NB4 (cell line): ENCODE measurements around the gene MTREX.

Experiments
- DNase-seq: peaks from one replicate; pipeline ENCODE4 v3.0.0; 2010; ENCODE audit warnings: low read depth
- H3K4me3 ChIP-seq: one replicate; pipeline ENCODE4 v1.5.1; 2011; ENCODE audit warnings: mild to moderate bottlenecking, low read depth, low read length, moderate library complexity
- CTCF ChIP-seq: IDR thresholded peaks from one replicate; pipeline ENCODE4 v1.5.1; 2012; ENCODE audit warnings: low read depth, low read length
- MAX ChIP-seq: IDR thresholded peaks from 2 replicates; pipeline ENCODE4 v1.6.1; 2011; ENCODE audit warnings: low read depth, low read length
- MYC ChIP-seq: IDR thresholded peaks from 2 replicates; pipeline ENCODE4 v1.6.1; 2011; ENCODE audit warnings: low read depth, low read length
- POLR2A ChIP-seq: IDR thresholded peaks from 2 replicates; pipeline ENCODE4 v1.6.1; 2011; ENCODE audit warnings: mild to moderate bottlenecking; ENCODE audit not compliant: insufficient read length; ENCODE audit errors: extremely low read depth

The MTREX gene

DNA sequence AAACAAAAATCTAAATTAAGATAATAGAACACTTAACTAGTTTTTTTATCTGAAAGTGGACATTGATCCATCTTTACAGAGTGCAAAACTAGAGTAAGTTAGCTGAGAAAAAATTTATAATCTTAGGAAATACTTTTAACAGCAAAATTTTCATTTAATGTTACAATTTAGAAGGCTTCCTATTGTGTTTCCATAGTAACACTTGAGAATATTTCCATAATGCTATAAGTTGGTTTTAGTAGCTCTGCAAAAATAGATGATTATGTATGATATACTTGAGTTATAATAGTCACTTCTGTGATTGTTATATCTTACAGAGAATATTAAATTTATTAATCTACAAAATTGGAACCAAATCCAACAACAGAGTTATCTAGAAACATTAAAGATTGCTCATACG, 78.6 kb downstream of the MTREX start:
- no peak for DNase-seq
- TF ChIP-seq MAX (no peak), POLR2A (no peak), MYC (no peak), CTCF (no peak)
- no peak overlapping the region for H3K4me3 ChIP-seq

- TF ChIP-seq CTCF = no peak
- TF ChIP-seq MAX = no peak
- TF ChIP-seq MYC = no peak
- no peak for TF ChIP-seq POLR2A
- H3K4me3 ChIP-seq = no peak overlapping the region
- DNase-seq = no peak
These were observed 80.1 kb downstream of the MTREX start for GRCh38 chr5:55387865-55388264.

DNA sequence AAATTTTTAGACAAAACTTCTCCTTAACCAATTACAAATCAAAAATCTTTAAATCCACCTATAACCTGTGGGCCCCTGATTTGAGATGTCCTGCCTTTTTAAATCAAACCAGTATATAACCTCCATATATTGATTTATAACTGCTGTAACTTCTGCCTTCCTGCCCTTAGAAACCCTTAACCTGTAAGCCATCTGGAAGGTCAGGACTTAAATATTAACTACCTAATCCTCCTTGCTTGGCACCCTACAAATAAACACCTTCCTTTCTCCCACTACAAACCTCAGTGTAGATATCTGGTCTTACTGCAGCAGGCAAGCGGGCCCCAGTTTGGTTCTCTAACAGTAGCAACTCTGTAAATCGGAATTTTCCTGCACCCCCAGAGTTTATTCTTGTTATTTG, 83.9 kb downstream of the MTREX start:
- no peak for TF ChIP-seq MYC
- TF ChIP-seq CTCF = no peak
- no peak for TF ChIP-seq MAX
- no peak for TF ChIP-seq POLR2A
- DNase-seq = no peak
- no peak overlapping the region for H3K4me3 ChIP-seq

GRCh38 chr5:55392669-55393068, 84.9 kb downstream of the MTREX start:
- no peak for TF ChIP-seq MAX
- no peak for TF ChIP-seq CTCF
- TF ChIP-seq POLR2A = no peak
- TF ChIP-seq MYC = no peak
- DNase-seq = no peak
- no peak overlapping the region for H3K4me3 ChIP-seq

DNA sequence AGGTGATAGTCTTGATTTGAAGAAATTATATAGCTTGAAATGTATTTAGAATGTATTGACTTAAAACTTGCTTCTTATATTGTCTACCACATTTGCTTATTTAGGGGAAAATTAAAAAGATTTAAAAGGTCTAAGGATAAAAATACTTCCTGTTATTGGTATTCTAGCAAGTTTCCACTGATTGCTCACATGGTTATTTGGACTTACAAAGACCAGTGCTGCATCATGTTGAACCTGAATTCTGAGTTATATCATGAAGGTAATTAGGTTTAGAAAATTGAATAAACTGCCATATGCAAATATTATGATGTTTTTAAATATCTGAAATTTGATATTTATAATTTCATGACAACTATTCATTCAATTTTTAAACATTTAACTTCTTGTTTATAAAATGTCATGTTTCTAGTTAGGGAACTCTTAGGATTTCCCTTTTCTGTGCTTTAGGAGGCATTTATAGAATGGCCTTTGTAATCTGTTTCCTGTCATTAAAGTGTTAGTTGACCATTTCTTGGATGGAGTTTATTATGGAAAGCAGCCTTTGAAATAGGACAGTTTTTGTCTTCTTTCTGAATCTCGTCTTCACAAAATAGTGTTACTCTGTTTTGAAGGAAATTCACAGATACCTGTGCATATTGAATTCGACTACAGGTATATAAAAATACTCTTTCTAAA, 85.8 kb downstream of the MTREX start:
- TF ChIP-seq MAX = no peak
- TF ChIP-seq MYC = no peak
- TF ChIP-seq POLR2A = no peak
- TF ChIP-seq CTCF = no peak
- no peak for DNase-seq
- no peak overlapping the region for H3K4me3 ChIP-seq

GRCh38 chr5:55402199-55402598, 94.4 kb downstream of the MTREX start:
- no peak overlapping the region for H3K4me3 ChIP-seq
- no peak for TF ChIP-seq POLR2A
- no peak for TF ChIP-seq CTCF
- no peak for DNase-seq
